ENCODE results near the gene KIF1A. TPM values are rescaled to one million over a fixed set of nuclear protein-coding genes. Genes with fewer than 3 reads are reported as not detected.

The KIF1A gene
- total and polyA plus RNA-seq, 2 of the 8 experiments (the other 6 are each of a cell fraction or from before 2014, with no cell fraction given) = 61.3 to 281 TPM

GRCh38 chr2:240789501-240790369 lies 30.3 kb downstream of the KIF1A start (continued):
- TF ChIP-seq CTCF (IDR thresholded peaks at IDR 0.05; ENCODE audit: control extremely low read depth in 1 of 3, insufficient read depth in 1 of 3, low read depth in 1 of 3, low read length in 3 of 3) (no peak), RAD21 (IDR thresholded peaks at IDR 0.05 in 1 of 2, conservative IDR thresholded peaks at IDR 0.05 in 1 of 2; ENCODE audit: low read depth in 2 of 2, low read length in 2 of 2) (no peak)
